Gastroesophageal sphincter (tissue), 4 donors: ENCODE data around the gene LEKR1. TPM values are rescaled to one million over a fixed set of nuclear protein-coding genes. Genes with fewer than 3 reads are reported as not detected.

Experiments
- ATAC-seq: fragments of 150-250 bp; one replicate; pipeline ENCODE4 v1.9.1; 2016; ENCODE audit warnings: mild to moderate bottlenecking, moderate library complexity
- H3K27ac ChIP-seq, 4 donors: fragments of 200-600 bp; sonication (generic) in 3 of 4; 1 replicate in 3 of 4; 2 replicates in 1 of 4; pipeline ENCODE4 v1.5.1; 2016 to 2019
- H3K27me3 ChIP-seq: fragments of 200-600 bp; sonication (generic); one replicate; pipeline ENCODE4 v1.5.1; 2019
- H3K36me3 ChIP-seq, 2 donors: fragments of 200-600 bp; sonication (generic); one replicate each; pipeline ENCODE4 v1.5.1; 2019; ENCODE audit warnings: control low read depth in 1 of 2
- H3K4me1 ChIP-seq, 3 donors: fragments of 200-600 bp; sonication (generic); 1 replicate in 2 of 3; 2 replicates in 1 of 3; pipeline ENCODE4 v1.5.1; 2016 to 2019; ENCODE audit warnings: control low read depth in 2 of 3
- H3K4me3 ChIP-seq, 2 donors: fragments of 200-600 bp; sonication (generic); one replicate each; pipeline ENCODE4 v1.5.1; 2019; ENCODE audit warnings: mild to moderate bottlenecking in 1 of 2, moderate library complexity in 1 of 2
- H3K9me3 ChIP-seq, 3 donors: fragments of 200-600 bp; sonication (generic); one replicate each; pipeline ENCODE4 v1.5.1; 2017 to 2019; ENCODE audit warnings: control low read depth in 2 of 3
- EP300 ChIP-seq: sonication (generic); formaldehyde crosslinking; IDR thresholded peaks from one replicate; pipeline ENCODE4 v1.6.1; 2017; ENCODE audit warnings: antibody characterized with exemption, mild to moderate bottlenecking
- POLR2A ChIP-seq, 2 donors: fragments of 450-650 bp; IDR thresholded peaks; one replicate each; pipeline ENCODE4 v1.6.1; 2017; ENCODE audit warnings: antibody characterized with exemption in 2 of 2, mild to moderate bottlenecking in 2 of 2, moderate library complexity in 1 of 2
- POLR2AphosphoS5 ChIP-seq: sonication (generic); formaldehyde crosslinking; IDR thresholded peaks from one replicate; pipeline ENCODE4 v1.6.1; 2017; ENCODE audit warnings: antibody characterized with exemption
- WGBS, 2 donors: methylation state at CpG; one replicate each; pipeline ENCODE4 v1.1.5; 2018; ENCODE audit warnings: low coverage in 1 of 2; 5-methylcytosine and 5-hydroxymethylcytosine counted together
- total RNA-seq, 4 donors: library from RNA; depleted of rRNA; stranded (reverse); fragments of >200 nt; gene quantifications; one replicate each; pipeline ENCODE4 v1.1.0, GENCODE V29; 2016
- TF ChIP-seq, protein P1 (sequence below), 4 experiments: fragments of 200-600 bp in 2 of 4; fragments of 450-650 bp in 2 of 4; sonication (generic) in 1 of 4; IDR thresholded peaks; one replicate each; pipeline ENCODE4 v1.5.1; 2017 to 2019; ENCODE audit warnings: antibody characterized with exemption in 4 of 4, mild to moderate bottlenecking in 2 of 4, moderate library complexity in 2 of 4

Gene LEKR1
- total RNA-seq, 4 donors from 2014 or later: 2.7 TPM; not detected in 3

DNA sequence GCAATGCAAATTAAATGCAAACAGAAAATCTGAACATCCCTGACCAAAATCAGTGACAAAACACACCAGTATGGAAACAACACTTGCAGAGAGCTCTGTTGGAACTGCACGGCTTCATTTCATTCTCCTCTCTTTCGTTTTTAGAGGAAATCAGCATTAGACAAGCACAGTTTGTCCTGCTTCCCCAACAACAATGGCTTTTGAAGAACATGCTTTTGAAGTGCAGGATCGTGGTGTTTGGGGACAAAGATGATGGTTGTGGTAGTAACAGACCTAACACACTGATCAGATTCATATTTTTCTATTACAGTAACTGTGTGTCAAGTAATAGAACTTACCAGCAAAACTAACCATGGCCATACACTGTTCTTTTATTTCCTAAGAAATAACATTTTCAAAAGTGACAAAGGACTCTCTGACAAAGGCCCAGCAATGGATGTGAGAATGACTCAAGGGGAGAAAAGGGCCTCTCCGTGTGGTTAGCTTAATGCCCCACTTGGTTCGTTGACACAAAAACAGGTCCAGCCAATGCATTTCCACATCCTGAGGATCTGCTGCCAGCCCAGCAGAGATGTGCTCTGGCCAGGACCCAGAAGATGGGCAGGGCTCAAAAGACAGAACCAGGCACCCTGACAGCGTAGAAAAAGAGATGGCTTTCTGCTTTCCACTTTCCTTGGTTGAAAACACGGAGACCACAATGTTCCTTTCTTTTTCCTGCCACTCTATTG is 249.7 kb downstream of the LEKR1 start:
- Histone ChIP-seq H3K4me1 (no peaks in the 10 kb centered on the region), H3K4me3 (no peak overlapping the region), H3K27me3 (no peaks in the 10 kb centered on the region), H3K27ac (no peak overlapping the region), H3K36me3 (no peaks in the 10 kb centered on the region), H3K9me3 (no peaks in the 10 kb centered on the region)
- TF ChIP-seq, protein P1, sequence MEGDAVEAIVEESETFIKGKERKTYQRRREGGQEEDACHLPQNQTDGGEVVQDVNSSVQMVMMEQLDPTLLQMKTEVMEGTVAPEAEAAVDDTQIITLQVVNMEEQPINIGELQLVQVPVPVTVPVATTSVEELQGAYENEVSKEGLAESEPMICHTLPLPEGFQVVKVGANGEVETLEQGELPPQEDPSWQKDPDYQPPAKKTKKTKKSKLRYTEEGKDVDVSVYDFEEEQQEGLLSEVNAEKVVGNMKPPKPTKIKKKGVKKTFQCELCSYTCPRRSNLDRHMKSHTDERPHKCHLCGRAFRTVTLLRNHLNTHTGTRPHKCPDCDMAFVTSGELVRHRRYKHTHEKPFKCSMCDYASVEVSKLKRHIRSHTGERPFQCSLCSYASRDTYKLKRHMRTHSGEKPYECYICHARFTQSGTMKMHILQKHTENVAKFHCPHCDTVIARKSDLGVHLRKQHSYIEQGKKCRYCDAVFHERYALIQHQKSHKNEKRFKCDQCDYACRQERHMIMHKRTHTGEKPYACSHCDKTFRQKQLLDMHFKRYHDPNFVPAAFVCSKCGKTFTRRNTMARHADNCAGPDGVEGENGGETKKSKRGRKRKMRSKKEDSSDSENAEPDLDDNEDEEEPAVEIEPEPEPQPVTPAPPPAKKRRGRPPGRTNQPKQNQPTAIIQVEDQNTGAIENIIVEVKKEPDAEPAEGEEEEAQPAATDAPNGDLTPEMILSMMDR (IDR thresholded peaks at IDR 0.05): no peak
- TF ChIP-seq POLR2A (IDR thresholded peaks at IDR 0.05) (no peak), POLR2AphosphoS5 (no peak), EP300 (no peak)
- whole genome bisulfite sequencing, 2 donors: 52 to 68% methylated on average over 7 of the region's 7 CpGs
- ATAC-seq: no peak

- 39 to 83% methylated on average over 1 to 3 of the region's 4 CpGs for WGBS, 2 donors
- H3K9me3 ChIP-seq: no peaks in the 10 kb centered on the region
- no peak overlapping the region for H3K4me3 ChIP-seq
- TF ChIP-seq, protein P1 (IDR thresholded peaks at IDR 0.05): peak in 1 of 4 experiments; percentile 18
- TF ChIP-seq EP300: no peak
- no peak for ATAC-seq
- no peaks in the 10 kb centered on the region for H3K36me3 ChIP-seq
- H3K4me1 ChIP-seq: peaks cover 0 to 13% (median 4%) of the 10 kb centered on the region in 3 donors
- H3K27me3 ChIP-seq: no peaks in the 10 kb centered on the region
- peak overlapping the region in 1 of 4 donors; percentile 46 for H3K27ac ChIP-seq
These were observed 251.4 kb downstream of the LEKR1 start for GRCh38 chr3:157077565-157077991.

GRCh38 chr3:157078131-157078810 is 252.1 kb downstream of the LEKR1 start:
- Histone ChIP-seq H3K27me3 (no peaks in the 10 kb centered on the region), H3K27ac (peak overlapping the region in 1 of 4 donors; percentile 46), H3K36me3 (no peaks in the 10 kb centered on the region), H3K4me3 (no peak overlapping the region), H3K9me3 (no peaks in the 10 kb centered on the region), H3K4me1 (peaks cover 0 to 13% (median 4%) of the 10 kb centered on the region in 3 donors)
- 86% methylated on average over 5 of the region's 5 CpGs for WGBS, 2 donors
- no peak for TF ChIP-seq EP300
- no peak for TF ChIP-seq POLR2A (IDR thresholded peaks at IDR 0.05)
- no peak for TF ChIP-seq POLR2AphosphoS5
- ATAC-seq: no peak

- H3K36me3 ChIP-seq: no peaks in the 10 kb centered on the region
- no peaks in the 10 kb centered on the region for H3K9me3 ChIP-seq
- no peak overlapping the region for H3K4me3 ChIP-seq
- no peaks in the 10 kb centered on the region for H3K27me3 ChIP-seq
- peaks cover 0 to 13% (median 4%) of the 10 kb centered on the region in 3 donors for H3K4me1 ChIP-seq
- no peak for ATAC-seq
- H3K27ac ChIP-seq: no peak overlapping the region
- no peak for TF ChIP-seq EP300
- TF ChIP-seq POLR2AphosphoS5: no peak
- no peak for TF ChIP-seq POLR2A (IDR thresholded peaks at IDR 0.05)
- TF ChIP-seq, protein P1 (IDR thresholded peaks at IDR 0.05): no peak
- WGBS, 2 donors: 68 to 70% methylated on average over 2 of the region's 2 CpGs
These were observed 252.6 kb downstream of the LEKR1 start for GRCh38 chr3:157078811-157079185.

GRCh38 chr3:157079676-157080369 is 253.7 kb downstream of the LEKR1 start:
- 74 to 80% methylated on average over 1 to 11 of the region's 11 CpGs for WGBS, 2 donors
- H3K27ac ChIP-seq: no peak overlapping the region
- no peak for ATAC-seq

More at GRCh38 chr3:157079676-157080369, 253.7 kb downstream of the LEKR1 start:
- H3K27me3 ChIP-seq: no peaks in the 10 kb centered on the region
- TF ChIP-seq POLR2A (IDR thresholded peaks at IDR 0.05) (no peak), POLR2AphosphoS5 (no peak), EP300 (no peak)
- TF ChIP-seq, protein P1 (IDR thresholded peaks at IDR 0.05): no peak
- H3K4me3 ChIP-seq: no peak overlapping the region
- H3K4me1 ChIP-seq: peaks cover 0 to 13% (median 4%) of the 10 kb centered on the region in 3 donors
- no peaks in the 10 kb centered on the region for H3K9me3 ChIP-seq
- no peaks in the 10 kb centered on the region for H3K36me3 ChIP-seq
